LHCN-M2 (cell line): Measurements from ENCODE around the gene PRKAB2. TPM values are rescaled to one million over a fixed set of nuclear protein-coding genes. Genes with fewer than 3 reads are reported as not detected.
A peak's percentile ranks its signal among the peaks of the same experiment; 100 is the strongest.
"Not testable (repeated sequence)": the region's sequence is repeated elsewhere in the genome, so short reads cannot be mapped to it uniquely, and the experiment has no call there.

Experiments used
- DNase-seq: peaks from one replicate; pipeline ENCODE4 v3.0.0-alpha.2; 2012; ENCODE audit warnings: low read depth
- total RNA-seq: library from RNA; depleted of rRNA; stranded (reverse); fragments of >200 nt; gene quantifications from 2 replicates; pipeline ENCODE4 v1.2.3, GENCODE V29; 2014

Gene PRKAB2
- total RNA-seq, 1 experiment from 2014 or later: 7.8 TPM

DNA sequence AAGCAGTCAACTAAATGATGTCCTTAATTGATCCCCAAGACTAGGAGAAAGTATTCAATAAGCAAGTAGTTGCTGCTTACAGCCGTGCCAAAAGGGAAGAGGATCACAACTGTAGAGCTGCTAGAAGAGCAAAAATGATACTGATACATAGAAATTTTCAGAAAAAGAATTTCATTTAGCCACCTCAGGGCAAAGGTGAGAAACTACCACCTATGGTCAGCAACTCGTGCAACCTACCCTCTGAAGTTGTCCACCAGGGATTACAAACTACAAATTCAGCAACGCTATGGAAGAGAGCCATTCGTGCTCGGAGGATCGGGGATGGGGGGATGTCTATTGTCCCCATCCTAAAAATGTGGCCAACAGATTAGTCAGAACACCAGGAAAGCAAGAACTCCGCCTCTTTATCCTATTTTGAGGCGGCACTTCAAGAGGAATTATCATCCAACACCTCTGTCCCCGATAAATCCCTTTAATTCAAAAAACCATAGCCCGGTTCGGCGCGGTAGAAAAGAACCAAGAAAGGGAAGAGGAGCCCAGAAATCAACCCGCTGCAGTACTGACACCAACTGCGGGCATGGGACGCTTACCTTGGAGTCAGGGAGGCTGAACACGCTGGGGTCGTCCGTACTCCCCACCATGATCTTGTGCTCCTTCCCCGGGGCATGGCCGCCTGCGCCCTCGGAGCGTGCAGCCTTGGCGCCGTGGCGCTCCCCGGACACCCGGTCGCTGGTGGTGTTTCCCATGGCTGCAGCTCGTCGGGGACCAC is 687 bp downstream of the PRKAB2 start:
- DNase-seq: no peak

GRCh38 chr1:147169840-147170674 is 2.2 kb downstream of the PRKAB2 start:
- no peak for DNase-seq

DNA sequence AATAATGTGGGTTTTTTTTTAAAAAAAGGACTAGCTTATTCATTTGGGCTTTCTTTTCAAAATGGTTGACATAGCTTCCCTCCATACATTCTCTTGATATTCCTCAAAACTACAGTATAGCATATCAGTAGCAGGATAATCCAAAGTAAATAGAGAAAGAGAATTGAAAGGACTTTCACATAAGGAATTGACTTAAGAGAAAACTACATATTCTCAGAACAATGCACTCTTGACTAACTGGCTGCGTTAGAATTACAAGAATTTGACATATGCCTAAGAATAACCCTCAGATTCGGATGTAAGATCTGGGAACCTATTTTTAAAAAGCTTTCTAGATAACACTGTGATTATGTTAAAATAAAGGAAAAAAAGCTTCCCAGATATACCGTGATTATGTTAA is 3.1 kb downstream of the PRKAB2 start:
- no peak for DNase-seq

- DNase-seq: peak; percentile 39
These were observed 3.6 kb downstream of the PRKAB2 start for GRCh38 chr1:147168626-147169058.

- peak; percentile 95 for DNase-seq
These were observed 4.9 kb downstream of the PRKAB2 start for GRCh38 chr1:147167365-147167764.

DNA sequence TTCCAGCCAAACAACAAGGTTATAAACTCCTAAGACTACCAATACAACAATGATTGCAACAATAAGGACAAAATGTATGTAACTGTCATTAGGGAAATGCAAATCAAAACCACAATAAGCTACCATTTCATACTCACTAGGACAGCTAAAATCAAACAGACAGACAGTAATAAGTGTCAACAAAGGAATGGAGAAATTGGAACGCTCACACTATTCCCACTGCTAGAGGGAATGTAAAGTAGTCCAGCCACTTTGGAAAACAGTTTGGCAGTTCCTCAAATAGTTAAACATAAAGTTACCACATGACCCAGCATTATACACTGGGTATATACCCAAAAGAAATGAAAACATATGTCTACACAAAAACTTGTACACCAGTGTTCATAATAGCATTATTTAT is 9.3 kb downstream of the PRKAB2 start:
- no peak for DNase-seq

GRCh38 chr1:147162093-147162492 is 10.2 kb downstream of the PRKAB2 start:
- DNase-seq: no peak

- peak; percentile 24 for DNase-seq
These were observed 15.2 kb downstream of the PRKAB2 start for GRCh38 chr1:147157116-147157515.

DNA sequence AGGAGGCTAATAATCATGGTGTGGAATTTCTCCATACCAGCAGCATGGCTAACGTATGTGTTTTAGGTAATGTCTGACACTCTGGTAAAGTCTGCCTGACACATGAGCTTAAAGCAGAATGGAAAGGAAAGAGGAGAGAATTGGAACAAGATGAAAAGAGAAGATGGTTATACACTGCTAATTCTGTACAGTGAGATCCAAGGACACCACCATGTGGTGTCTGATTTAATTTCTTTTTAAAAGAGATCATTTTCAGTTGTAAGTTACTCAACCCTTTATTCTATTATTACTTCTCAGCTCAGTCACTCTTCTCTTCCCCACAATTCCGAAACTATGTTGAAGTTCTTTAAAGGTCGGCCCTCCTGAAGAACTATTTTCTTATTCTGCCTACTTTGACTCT is 15.6 kb downstream of the PRKAB2 start:
- no peak for DNase-seq

DNA sequence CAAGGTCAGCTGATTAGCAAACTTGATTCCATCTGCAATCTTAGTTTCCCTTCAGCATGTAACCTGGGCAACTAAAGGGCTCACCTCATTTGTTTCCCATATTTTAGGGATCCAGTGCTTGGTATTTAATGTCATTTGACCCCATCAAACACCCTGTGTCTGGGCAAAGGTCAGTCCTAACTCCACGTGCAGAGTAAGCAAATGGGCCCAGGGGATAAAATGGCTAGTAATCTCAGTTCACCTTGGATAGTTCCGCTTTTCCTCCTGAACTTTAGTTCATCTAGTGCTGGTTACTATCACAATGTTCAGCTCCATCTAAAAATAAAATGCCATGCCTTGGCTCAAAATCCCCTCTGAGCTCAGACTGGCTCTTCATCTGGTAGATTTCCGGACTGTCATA is 19.5 kb downstream of the PRKAB2 start:
- no peak for DNase-seq

DNA sequence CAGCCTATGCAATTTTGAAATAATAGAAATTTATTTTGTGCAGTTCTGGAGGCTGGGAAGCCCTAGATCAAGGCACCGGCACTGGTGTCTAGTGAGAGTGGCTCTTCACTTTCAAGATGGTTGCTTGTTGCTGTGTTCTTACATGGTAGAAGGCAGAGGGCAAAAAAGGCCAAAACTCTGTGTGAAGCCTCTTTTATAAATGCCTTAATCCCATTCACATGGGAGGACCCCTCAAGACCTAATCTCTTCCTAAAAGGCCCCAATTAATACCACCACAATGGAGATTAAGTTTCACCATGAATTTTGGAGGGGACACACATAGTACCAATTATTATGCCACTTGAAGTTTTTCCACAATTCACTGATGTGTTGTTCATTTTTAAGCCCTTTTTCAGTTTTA is 21.0 kb downstream of the PRKAB2 start:
- no peak for DNase-seq

- DNase-seq: no peak
These were observed 29.4 kb downstream of the PRKAB2 start for GRCh38 chr1:147142886-147143285.

- DNase-seq: not testable (repeated sequence)
These were observed 41.5 kb downstream of the PRKAB2 start for GRCh38 chr1:147130721-147131120.

DNA sequence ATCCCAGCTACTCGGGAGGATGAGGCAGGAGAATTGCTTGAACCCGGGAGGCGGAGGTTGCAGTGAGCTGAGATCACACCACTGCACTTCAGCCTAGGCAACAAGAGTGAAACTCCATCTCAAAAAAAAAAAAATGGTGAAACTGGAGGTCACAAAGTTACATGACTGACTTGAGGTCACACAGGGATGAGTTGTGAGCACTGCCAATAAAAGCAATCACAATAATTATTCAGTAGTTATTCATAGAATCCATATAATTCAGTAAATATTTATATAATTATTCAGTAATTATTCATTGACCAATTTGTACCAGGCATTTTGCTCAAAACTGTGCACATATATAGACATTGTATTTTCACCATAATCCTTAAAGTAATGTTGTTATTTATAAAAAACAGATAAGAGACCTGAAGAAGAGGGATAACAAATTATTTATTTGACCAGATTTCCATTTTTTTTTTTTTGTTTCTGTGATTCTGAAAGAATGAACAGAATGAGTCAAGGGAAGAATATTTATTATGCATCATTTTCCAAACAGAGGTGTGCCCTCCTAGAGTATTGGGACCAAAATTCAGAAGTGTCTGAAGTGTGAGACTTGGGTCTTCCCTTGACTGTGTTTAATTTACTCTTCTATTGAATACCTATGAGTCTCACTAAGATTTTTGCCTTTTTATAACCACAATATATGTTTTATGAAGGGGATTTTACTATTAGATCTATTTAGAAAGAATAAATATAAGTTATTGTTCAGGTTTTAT is 43.0 kb downstream of the PRKAB2 start:
- no peak for DNase-seq

GRCh38 chr1:147124266-147124665 is 48.0 kb downstream of the PRKAB2 start:
- DNase-seq: no peak

DNA sequence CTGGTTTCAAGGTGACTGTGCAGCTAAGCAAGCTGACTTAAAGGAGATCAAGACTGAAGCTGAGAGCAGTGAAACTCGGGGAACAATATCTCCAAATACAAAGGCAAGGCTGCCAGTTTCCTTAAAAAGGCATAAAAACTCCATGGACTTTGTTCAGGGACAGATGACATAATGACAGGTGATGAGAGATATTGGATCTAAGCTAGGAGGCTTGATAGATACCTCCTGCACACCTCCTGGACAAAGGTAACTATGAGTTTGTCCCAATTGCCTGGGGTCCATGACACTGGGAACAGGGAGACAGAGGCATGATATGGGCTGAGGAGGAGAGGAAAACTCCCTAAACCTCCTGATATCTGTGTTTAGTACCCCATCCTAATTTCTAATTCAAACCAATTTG is 55.2 kb downstream of the PRKAB2 start:
- DNase-seq: no peak

- DNase-seq: no peak
These were observed 56.8 kb downstream of the PRKAB2 start for GRCh38 chr1:147115496-147115895.

- DNase-seq: not testable (repeated sequence)
These were observed 57.2 kb downstream of the PRKAB2 start for GRCh38 chr1:147115079-147115478.

GRCh38 chr1:147114353-147114752 is 57.9 kb downstream of the PRKAB2 start:
- not testable (repeated sequence) for DNase-seq

DNA sequence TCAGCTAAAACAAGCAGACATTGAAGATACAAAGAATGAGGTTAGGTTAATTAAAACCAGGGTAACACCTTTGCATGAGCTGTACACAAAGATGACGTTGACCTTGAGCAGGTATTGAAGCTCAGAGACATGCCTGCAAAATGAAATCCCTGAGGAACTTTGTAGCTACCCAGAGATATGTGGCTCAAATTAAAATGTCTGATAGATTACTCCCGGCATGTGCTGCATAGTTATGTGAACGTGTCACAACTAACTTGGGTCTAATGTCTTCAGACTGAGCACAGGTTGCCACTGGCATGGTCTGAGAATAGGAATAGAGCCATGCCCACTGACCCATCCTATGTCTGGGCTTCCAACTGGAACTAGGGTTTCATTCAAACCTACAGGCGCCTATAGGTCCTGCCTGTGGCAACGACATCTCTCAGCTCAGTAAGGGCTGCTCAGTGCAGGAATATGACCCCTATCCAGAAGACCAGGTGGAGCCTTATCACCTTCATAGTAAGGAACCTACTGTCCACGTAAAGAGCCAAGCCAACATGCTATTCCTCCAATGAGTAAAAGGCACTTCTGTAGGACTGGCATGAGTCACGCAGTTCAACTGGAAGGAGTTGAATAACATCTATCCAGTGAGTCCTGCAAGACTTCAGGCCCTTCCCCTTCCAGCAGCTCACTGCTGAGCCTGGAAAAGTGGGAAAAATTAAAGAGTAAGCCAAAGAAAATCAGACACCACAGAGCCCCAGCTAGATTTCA is 60.7 kb downstream of the PRKAB2 start:
- no peak for DNase-seq

GRCh38 chr1:147110872-147111271 is 61.4 kb downstream of the PRKAB2 start:
- no peak for DNase-seq
